A549 (cell line): ENCODE measurements around the gene RAB20. TPM values are rescaled to one million over a fixed set of nuclear protein-coding genes. Genes with fewer than 3 reads are reported as not detected.

Experiments
- ATAC-seq, 2 experiments: fragments of 200-7000 bp in 1 of 2; fragments of >200 bp in 1 of 2; cut with Nextera tagmentation in 1 of 2; cut with Tn5 transposase in 1 of 2; 3 replicates each; pipeline versions ENCODE4 v1.8.0 to v1.9.1; 2018 to 2020; ENCODE audit warnings: mild to moderate bottlenecking in 1 of 2, moderate library complexity in 1 of 2
- CTCF ChIA-PET: fragments of 300-600 bp; sonication (Branson Sonifier 250); formaldehyde crosslinking; extraction: SDS; loops from one replicate; lab custom pipeline; 2021; ENCODE audit warnings: antibody characterized with exemption, inconsistent platforms; lab: Yijun Ruan, JAX
- POLR2A ChIA-PET: fragments of 350-600 bp; formaldehyde crosslinking; extraction: SDS; loops from one replicate; lab custom pipeline; 2021; ENCODE audit warnings: antibody characterized with exemption, inconsistent platforms; lab: Yijun Ruan, JAX
- DNase-seq, 2 experiments: peaks; one replicate each; pipeline versions ENCODE4 v3.0.0 to v3.0.0-alpha.2; 2011 to 2016; ENCODE audit warnings: low read depth in 1 of 2, low spot score in 1 of 2
- FAIRE-seq: peaks from 2 replicates; lab custom pipeline; 2011; peaks lifted over from hg19 to GRCh38; lab: Jason Lieb, UNC
- H3K27ac ChIP-seq, 2 experiments: fragments of >200 bp; sonication (Bioruptor Twin); formaldehyde crosslinking; 3 replicates each; pipeline ENCODE4 v1.5.1; 2016 to 2017
- H3K4me1 ChIP-seq: fragments of >200 bp; sonication (Bioruptor Twin); formaldehyde crosslinking; 3 replicates; pipeline ENCODE4 v1.6.1; 2016
- H3K4me2 ChIP-seq: fragments of >200 bp; sonication (Bioruptor Twin); formaldehyde crosslinking; 3 replicates; pipeline ENCODE4 v1.6.1; 2016
- H3K4me3 ChIP-seq: fragments of >200 bp; sonication (Bioruptor Twin); formaldehyde crosslinking; 3 replicates; pipeline ENCODE4 v1.5.1; 2016
- H3K9me3 ChIP-seq: fragments of >200 bp; sonication (Bioruptor Twin); formaldehyde crosslinking; 3 replicates; pipeline ENCODE4 v1.6.1; 2016
- CBX2 ChIP-seq: fragments of 200-600 bp; sonication (generic); IDR thresholded peaks from 2 replicates; pipeline ENCODE4 v1.6.1; 2016; ENCODE audit warnings: low read depth, mild to moderate bottlenecking, borderline replicate concordance
- CBX8 ChIP-seq: fragments of 200-600 bp; sonication (generic); IDR thresholded peaks from 2 replicates; pipeline ENCODE4 v1.6.1; 2016
- CEBPB ChIP-seq, 2 experiments: fragments of >200 bp in 1 of 2; sonication (Bioruptor Twin) in 1 of 2; formaldehyde crosslinking in 1 of 2; IDR thresholded peaks; 2 replicates each; pipeline ENCODE4 v1.6.1; 2012 to 2016
- CHD4 ChIP-seq: fragments of 200-600 bp; sonication (generic); IDR thresholded peaks from 2 replicates; pipeline ENCODE4 v1.6.1; 2016; ENCODE audit warnings: antibody characterized with exemption, mild to moderate bottlenecking, borderline replicate concordance
- E2F6 ChIP-seq: IDR thresholded peaks from 2 replicates; pipeline ENCODE4 v1.6.1; 2012; ENCODE audit warnings: low read depth, borderline replicate concordance
- EHF ChIP-seq: fragments of 250-450 bp; sonication (Bioruptor Pico); IDR thresholded peaks from 2 replicates; pipeline ENCODE4 v1.5.0; 2020; ENCODE audit warnings: mild to moderate bottlenecking
- ELK1 ChIP-seq: fragments of 150-350 bp; IDR thresholded peaks from 2 replicates; pipeline ENCODE4 v1.6.1; 2014; ENCODE audit warnings: low read depth, mild to moderate bottlenecking, low read length
- EP300 ChIP-seq, 2 experiments: fragments of >200 bp; sonication (Bioruptor Twin); formaldehyde crosslinking; IDR thresholded peaks; 2 replicates in 1 of 2; 3 replicates in 1 of 2; pipeline ENCODE4 v1.6.1; 2016 to 2017
- ESRRA ChIP-seq: fragments of 150-350 bp; IDR thresholded peaks from 2 replicates; pipeline ENCODE4 v1.6.1; 2014; ENCODE audit warnings: mild to moderate bottlenecking, low read length, borderline replicate concordance
- FOSL2 ChIP-seq, 2 experiments: fragments of 450-650 bp in 1 of 2; fragments of >200 bp in 1 of 2; sonication (Bioruptor Twin) in 1 of 2; formaldehyde crosslinking; IDR thresholded peaks; 2 replicates each; pipeline versions ENCODE4 v1.5.0 to v1.6.1; 2016 to 2020; ENCODE audit warnings: mild to moderate bottlenecking in 1 of 2, moderate library complexity in 1 of 2
- HEYL ChIP-seq: fragments of 250-450 bp; sonication (Bioruptor Pico); IDR thresholded peaks from 2 replicates; pipeline ENCODE4 v1.8.0; 2021; ENCODE audit warnings: mild to moderate bottlenecking, moderate library complexity
- HMGXB4 ChIP-seq: fragments of 250-450 bp; sonication (Bioruptor Pico); IDR thresholded peaks from 2 replicates; pipeline ENCODE4 v1.5.0; 2021; ENCODE audit warnings: mild to moderate bottlenecking, moderate library complexity, borderline replicate concordance
- HOXB5 ChIP-seq: fragments of 250-450 bp; sonication (Bioruptor Pico); IDR thresholded peaks from 2 replicates; pipeline ENCODE4 v1.5.0; 2020; ENCODE audit warnings: mild to moderate bottlenecking, moderate library complexity
- KDM5A ChIP-seq: fragments of 200-600 bp; sonication (generic); IDR thresholded peaks from 2 replicates; pipeline ENCODE4 v1.6.1; 2016; ENCODE audit warnings: antibody characterized with exemption, mild to moderate bottlenecking
- MAFK ChIP-seq: fragments of 450-650 bp; IDR thresholded peaks from 2 replicates; pipeline ENCODE4 v1.6.1; 2014; ENCODE audit not compliant: partially characterized antibody
- POLR2A ChIP-seq: IDR thresholded peaks from 2 replicates; pipeline ENCODE4 v1.6.1; 2012; ENCODE audit warnings: mild to moderate bottlenecking, low read length
- POLR2AphosphoS2 ChIP-seq: conservative IDR thresholded peaks from 2 replicates; pipeline ENCODE4 v1.6.1; 2012; ENCODE audit warnings: low read length, improper control_type of control experiment, inconsistent platforms
- RARB ChIP-seq: fragments of 250-450 bp; sonication (Bioruptor Pico); IDR thresholded peaks from 2 replicates; pipeline ENCODE4 v1.8.0; 2021; ENCODE audit warnings: mild to moderate bottlenecking, moderate library complexity
- RCOR1 ChIP-seq: fragments of 150-350 bp; IDR thresholded peaks from 2 replicates; pipeline ENCODE4 v1.6.1; 2014; ENCODE audit warnings: antibody characterized with exemption, low read length, low read depth
- REST ChIP-seq: fragments of 200-600 bp; sonication (generic); IDR thresholded peaks from 2 replicates; pipeline ENCODE4 v1.6.1; 2016; ENCODE audit warnings: antibody characterized with exemption, mild to moderate bottlenecking, moderate library complexity
- SMC3 ChIP-seq: fragments of >200 bp; sonication (Bioruptor Twin); formaldehyde crosslinking; IDR thresholded peaks from 3 replicates; pipeline ENCODE4 v1.6.1; 2018; ENCODE audit warnings: inconsistent platforms
- WGBS: methylation state at CpG from one replicate; pipeline ENCODE4 v1.1.6; 2017; ENCODE audit errors: missing lambda C conversion rate; 5-methylcytosine and 5-hydroxymethylcytosine counted together
- polyA plus RNA-seq, 4 experiments: library from polyadenylated mRNA; depleted of rRNA in 3 of 4; stranded (reverse); fragments of >200 nt; fragmentation: RNase III in 1 of 4; extraction: RNeasy Plus Mini Kit Qiagen cat#74134 plus additional on column Dnase treatment in 1 of 4; gene quantifications; 2 replicates in 3 of 4; 3 replicates in 1 of 4; pipeline ENCODE4 v1.2.3, GENCODE V29; 2011 to 2017
- TF ChIP-seq, protein P1 (sequence below): fragments of >200 bp; sonication (Bioruptor Twin); formaldehyde crosslinking; IDR thresholded peaks from 3 replicates; pipeline ENCODE4 v1.6.1; 2016
- TF ChIP-seq, protein P2 (sequence below): fragments of 450-650 bp; IDR thresholded peaks from 2 replicates; pipeline ENCODE4 v1.6.1; 2014; ENCODE audit warnings: antibody characterized with exemption
- TF ChIP-seq, protein P3 (sequence below): IDR thresholded peaks from 2 replicates; pipeline ENCODE4 v1.6.1; 2012

Gene RAB20
- polyA plus RNA-seq, 2 of the 4 experiments (the other 2 are of a cell fraction) = 1.0 to 1.5 TPM

DNA sequence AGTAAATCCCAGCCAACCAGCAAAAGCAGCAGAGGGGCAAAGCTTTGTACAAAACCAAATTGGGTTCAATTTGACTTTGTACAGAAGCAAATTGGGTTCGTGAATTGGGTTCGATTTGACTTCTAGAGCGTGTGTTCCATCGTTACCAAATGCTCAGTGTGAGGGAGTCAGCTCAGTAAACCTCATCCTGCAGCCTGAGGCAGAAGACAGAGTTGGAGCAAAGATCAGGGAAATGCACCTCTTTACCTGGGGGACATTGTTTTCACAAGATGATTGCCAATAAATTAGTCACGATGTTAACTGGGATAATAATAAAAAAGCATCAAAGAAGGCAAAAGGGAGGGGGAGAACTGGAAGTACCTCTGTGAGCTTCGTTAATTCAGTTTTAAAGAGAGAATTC is 1.5 kb downstream of the RAB20 start:
- CTCF ChIA-PET = no interaction called here
- no peak for DNase-seq
- WGBS = 89% methylated on average over 6 of the region's 6 CpGs

DNA sequence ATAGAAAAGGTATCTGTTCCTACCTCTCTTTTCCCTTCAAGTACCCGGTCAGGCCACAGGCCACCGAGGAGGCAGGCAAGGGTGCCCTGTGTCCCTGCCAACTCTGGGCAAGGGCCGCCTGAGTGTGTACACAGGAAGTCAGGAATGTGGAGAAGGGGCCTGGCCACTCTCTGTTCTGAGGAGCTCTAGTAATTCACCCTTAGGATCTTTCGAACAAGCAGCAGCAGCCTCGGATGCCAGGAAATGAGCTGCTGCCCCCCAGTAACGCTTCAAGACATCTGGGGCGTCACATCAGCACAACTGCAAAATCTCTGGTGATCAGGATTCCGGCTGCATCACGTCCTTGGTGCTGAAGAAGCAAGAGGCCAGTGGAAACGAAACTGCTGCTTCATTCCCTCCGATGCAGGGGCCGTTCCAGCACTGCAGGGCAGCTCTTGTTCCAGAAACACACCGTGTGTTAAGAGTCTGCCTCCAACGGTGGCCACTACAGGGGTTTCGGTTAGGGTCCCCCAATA is 2.0 kb downstream of the RAB20 start:
- H3K4me3 ChIP-seq = no peak overlapping the region
- H3K9me3 ChIP-seq = no peaks in the 10 kb centered on the region
- FAIRE-seq (no peak), DNase-seq (no peak), ATAC-seq (no peak)
- H3K4me2 ChIP-seq = no peak overlapping the region
- peaks cover 9% of the 10 kb centered on the region; the same call in 1 of the 3 replicates for H3K4me1 ChIP-seq
- no peak for TF ChIP-seq KDM5A
- TF ChIP-seq REST = no peak
- TF ChIP-seq RARB = no peak
- TF ChIP-seq CBX2 = no peak
- TF ChIP-seq CBX8 = no peak
- no peak for TF ChIP-seq CHD4
- no peak for TF ChIP-seq HMGXB4 (CRISPR knock-in tag)
- no peak for TF ChIP-seq HEYL (CRISPR knock-in tag)
- TF ChIP-seq RCOR1 = no peak
- WGBS = 65% methylated on average over 8 of the region's 15 CpGs
- ChIA-PET CTCF (no interaction called here), POLR2A (no interaction called here)
- no peak overlapping the region for H3K27ac ChIP-seq

More for the DNA sequence above, 1.5 kb downstream of the RAB20 start:
- FAIRE-seq (no peak), ATAC-seq (no peak)
- POLR2A ChIA-PET = no interaction called here
- Histone ChIP-seq H3K27ac (no peak overlapping the region), H3K4me2 (no peak overlapping the region), H3K4me1 (peaks cover 9% of the 10 kb centered on the region; the same call in 1 of the 3 replicates), H3K9me3 (no peaks in the 10 kb centered on the region), H3K4me3 (no peak overlapping the region)
- TF ChIP-seq POLR2AphosphoS2 (no peak), CEBPB (IDR thresholded peaks at IDR 0.05) (no peak), POLR2A (no peak), FOSL2 (IDR thresholded peaks at IDR 0.05) (no peak), FOSL2 (CRISPR knock-in tag; IDR thresholded peaks at IDR 0.05) (no peak)
- TF ChIP-seq, protein P1, sequence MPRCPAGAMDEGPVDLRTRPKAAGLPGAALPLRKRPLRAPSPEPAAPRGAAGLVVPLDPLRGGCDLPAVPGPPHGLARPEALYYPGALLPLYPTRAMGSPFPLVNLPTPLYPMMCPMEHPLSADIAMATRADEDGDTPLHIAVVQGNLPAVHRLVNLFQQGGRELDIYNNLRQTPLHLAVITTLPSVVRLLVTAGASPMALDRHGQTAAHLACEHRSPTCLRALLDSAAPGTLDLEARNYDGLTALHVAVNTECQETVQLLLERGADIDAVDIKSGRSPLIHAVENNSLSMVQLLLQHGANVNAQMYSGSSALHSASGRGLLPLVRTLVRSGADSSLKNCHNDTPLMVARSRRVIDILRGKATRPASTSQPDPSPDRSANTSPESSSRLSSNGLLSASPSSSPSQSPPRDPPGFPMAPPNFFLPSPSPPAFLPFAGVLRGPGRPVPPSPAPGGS = no peak

DNA sequence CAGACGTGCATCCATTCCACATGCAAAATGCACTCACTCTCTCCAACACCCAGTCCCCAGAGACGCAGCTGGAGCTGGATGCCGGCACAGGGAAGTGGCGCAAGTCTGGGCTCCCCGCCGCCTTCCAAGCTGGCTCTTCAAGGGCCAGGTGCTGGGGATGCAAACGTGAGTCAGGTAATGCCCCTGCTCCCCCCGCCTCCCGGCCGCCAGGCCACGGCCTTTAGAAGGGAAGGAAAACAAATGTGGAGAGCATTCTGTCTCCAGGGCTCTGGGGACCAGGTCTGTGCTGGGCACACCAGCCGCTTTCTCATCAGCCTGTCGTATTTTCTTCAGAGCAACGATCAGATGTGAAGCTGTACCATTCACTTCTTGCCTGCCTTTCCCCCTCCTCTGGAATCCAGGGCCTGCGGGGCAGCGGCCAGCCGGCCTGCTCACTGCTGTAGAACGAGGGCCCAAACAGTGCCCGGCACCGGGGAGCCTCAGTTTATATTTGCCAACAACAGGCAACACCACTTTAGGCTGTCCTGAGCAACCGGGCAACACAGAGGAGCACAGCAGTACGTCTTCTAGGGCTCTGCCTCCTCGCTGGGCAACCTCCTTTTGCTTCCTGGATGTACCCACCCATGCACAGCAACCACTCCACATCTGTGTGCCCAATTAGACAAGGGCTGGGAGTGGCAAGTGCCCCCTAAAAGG is 3.8 kb downstream of the RAB20 start:
- ChIA-PET CTCF (interaction anchor here (0.6 to 1.5 kb wide), 4 partner anchors 16 to 123 kb away, joined by 3 read pairs; no protein-coding TSS in a partner anchor), POLR2A (no interaction called here)
- Histone ChIP-seq H3K4me3 (no peak overlapping the region), H3K4me1 (peaks cover 9% of the 10 kb centered on the region; the same call in 1 of the 3 replicates), H3K9me3 (no peaks in the 10 kb centered on the region), H3K27ac (no peak overlapping the region), H3K4me2 (no peak overlapping the region)
- FAIRE-seq (no peak), ATAC-seq (no peak), DNase-seq (no peak)
- 90% methylated on average over 13 of the region's 23 CpGs for WGBS
- no peak for TF ChIP-seq MAFK
- TF ChIP-seq SMC3 = no peak
- no peak for TF ChIP-seq HOXB5 (CRISPR knock-in tag)
- TF ChIP-seq ELK1 = no peak
- no peak for TF ChIP-seq CHD4
- TF ChIP-seq ESRRA = no peak
- TF ChIP-seq, protein P2, sequence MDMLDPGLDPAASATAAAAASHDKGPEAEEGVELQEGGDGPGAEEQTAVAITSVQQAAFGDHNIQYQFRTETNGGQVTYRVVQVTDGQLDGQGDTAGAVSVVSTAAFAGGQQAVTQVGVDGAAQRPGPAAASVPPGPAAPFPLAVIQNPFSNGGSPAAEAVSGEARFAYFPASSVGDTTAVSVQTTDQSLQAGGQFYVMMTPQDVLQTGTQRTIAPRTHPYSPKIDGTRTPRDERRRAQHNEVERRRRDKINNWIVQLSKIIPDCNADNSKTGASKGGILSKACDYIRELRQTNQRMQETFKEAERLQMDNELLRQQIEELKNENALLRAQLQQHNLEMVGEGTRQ = no peak
- TF ChIP-seq, protein P3, sequence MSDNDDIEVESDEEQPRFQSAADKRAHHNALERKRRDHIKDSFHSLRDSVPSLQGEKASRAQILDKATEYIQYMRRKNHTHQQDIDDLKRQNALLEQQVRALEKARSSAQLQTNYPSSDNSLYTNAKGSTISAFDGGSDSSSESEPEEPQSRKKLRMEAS = no peak
- TF ChIP-seq E2F6 = no peak
- no peak for TF ChIP-seq EP300 (IDR thresholded peaks at IDR 0.05)
- no peak for TF ChIP-seq EHF (CRISPR knock-in tag)
